Fibroblast of skin of scalp (primary cell): ENCODE data around the gene MED12L.

Experiments used
- DNase-seq: peaks from one replicate; pipeline ENCODE4 v3.0.0-alpha.2; 2013

Gene MED12L

DNA sequence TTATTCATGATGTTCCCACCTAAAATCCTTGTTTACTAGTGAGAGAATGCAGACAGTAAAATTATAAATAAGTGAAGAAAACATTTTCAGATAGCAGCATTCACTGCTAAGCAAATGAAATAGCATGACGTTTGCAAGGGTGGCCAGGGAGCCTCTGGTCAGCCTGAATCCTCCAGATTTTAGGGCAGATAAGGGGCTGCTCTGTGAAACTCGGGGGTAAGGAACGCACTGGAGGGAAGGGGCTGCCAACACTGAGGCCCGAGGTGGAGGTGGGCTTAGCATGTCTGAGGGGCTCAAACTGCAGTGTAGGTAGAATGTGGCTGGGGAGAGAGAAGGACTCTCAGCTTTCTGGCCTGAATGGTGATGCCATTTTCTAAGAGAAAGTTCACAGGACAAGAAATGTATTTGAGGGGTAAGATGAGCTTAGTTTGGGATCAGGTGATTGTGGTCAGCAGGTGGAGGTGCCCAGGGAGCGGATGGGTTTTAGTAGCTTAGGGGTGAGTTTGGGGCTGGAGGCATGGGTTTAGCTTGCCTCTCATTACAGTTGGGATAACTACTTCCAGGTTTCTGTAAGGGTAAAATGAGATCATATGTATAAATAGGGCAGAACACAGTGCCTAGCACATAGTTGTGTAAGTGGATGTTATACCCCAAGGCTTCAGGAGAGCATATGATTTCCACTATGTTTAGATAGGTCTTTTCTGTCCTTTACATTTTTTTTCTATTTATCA lies 97.0 kb downstream of the MED12L start:
- no peak for DNase-seq

DNA sequence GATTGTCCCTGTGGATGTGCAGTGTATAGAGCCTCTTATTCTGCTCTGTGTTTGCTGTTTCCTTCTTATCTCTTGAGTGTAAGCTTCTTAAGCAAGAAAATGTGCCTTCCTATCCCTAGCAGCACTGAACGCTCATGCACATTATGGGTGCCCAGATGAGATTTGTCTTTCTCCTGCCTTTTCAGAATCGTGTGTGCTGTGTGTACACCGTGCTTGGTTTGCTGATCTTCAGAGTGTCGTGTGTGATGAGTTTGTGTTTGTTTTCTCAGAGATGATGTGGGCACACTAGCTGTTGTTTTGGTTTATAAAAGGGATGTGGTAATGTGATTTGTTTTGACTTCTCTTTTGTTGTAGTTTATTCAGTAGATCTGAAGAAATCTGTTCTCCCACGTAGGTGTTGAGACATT lies 97.8 kb downstream of the MED12L start:
- no peak for DNase-seq

DNA sequence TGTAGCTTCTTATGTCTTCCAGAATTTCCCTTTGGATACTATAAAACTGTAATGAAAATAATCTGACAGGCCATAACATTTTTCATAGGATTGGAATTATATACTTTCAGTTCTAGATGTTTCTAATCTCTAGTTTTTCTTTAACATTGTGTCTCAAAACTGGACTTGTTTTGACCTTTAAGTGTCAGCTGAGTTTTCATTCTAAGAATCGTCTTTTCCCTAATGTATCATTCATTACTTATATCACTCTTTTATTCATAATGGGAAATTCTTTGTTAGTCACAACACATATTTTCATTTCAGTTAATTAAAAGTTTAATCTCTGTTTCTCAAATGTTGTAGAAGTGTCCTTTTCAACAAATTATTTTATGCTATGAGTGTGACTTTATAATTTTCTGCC lies 105.6 kb downstream of the MED12L start:
- no peak for DNase-seq

DNA sequence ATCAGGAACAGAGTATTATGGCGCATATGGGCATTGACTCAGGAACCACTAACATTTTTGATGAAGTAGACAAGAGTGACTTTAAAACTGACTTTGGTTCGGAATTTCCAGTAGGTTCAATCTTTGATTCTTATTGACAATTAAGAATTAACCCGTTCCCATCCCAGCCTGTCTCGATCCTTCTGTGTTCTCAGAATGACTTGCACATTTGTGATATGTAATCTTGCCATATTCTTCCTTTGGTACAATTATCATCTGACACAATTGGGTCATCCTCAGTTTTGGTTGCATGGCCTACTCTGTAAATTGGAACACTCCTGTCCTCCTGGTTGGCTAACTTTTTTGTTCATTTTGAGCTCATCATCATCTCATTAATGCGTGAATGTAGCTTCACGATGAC lies 107.1 kb downstream of the MED12L start:
- DNase-seq, result no peak

DNA sequence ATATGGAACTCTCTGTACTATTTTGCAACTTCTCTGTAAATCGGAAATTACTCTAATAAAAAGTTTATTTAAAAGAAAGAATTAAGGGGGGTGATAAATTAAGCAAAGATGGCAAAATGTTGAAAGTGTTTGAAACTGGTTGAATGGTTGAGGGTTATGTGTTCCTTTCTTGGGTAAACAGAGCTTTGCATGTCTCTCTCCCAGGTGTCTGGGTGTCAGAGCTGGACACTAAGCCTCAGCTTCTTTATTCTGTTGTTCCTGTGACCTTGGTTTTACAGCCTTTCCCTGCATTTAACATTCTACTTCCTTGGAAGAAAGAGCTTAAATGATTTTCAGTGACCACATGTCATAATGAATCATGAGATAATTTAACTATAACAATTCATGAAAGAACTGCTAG lies 110.4 kb downstream of the MED12L start:
- DNase-seq, result no peak

DNA sequence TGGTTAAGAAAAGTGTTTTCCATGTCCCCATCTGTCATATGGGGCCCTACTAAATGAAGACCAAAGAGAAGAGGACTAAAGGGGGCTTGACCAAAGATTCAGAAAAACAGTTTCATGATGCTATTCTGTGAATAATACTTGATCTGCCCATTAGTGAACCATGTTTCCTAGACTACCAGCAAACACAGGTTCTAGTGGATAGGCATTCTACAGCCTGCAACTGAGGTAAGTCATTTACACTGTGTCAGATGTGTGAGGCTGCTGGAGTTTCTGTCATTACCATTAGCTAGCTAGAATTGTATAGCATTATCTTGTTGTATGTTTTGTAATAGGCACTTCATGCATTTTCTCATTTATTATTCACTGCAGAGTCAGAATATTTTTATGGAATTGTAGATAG lies 111.0 kb downstream of the MED12L start:
- no peak for DNase-seq

DNA sequence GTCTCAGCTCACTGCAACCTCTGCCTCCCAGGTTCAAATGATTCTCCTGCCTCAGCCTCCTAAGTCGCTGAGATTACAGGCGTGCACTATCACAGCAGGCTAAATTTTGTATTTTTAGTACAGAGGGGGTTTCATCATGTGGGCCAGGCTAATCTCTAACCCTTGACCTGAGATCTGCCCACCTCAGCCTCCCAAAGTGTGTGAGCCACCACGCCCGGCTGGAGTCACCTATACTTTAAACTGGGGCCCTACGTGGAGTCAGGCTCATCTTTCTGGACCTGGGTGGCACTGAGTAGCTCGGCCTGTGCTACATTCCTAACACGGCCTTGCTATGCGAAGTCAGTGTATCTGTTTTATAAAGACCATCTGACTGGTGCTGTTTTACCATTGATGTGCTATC lies 111.8 kb downstream of the MED12L start:
- no peak for DNase-seq

DNA sequence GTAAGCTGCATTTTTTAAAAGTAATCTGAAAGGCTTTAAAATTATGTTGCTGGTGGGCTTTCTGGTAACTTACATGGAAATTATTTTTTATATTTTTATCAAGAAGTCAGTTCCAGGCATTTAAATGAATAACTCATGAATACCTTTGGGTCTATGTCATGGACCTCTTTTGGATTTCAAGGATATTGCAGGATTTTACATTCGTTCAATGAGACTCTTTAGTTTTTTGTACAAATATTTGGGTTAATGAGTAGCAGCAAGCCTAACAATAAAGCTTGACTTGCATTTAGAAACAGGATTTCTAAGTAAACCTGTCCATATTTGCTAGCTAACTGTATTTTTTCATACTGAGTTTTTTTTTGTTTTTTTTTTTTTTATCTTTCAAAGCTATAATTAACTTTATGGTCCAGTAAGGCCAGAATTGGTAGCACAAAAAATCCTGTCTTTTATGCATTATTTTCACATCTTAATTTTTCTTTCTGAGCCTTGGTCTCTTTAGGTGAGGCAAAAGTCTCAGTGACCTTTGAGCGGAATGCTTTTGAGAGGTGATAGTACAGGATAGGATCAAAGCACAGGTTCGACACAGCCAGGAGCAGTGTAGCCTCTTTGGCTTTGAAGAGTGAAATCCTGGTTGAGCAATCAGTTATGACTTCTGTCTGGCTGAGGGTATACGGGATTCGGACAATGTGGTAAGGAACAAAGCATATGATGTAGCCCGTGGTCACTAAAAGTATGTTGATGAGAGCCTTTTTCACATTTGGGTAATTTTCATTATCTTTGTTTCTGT lies 112.7 kb downstream of the MED12L start:
- DNase-seq, result peak; percentile 88

DNA sequence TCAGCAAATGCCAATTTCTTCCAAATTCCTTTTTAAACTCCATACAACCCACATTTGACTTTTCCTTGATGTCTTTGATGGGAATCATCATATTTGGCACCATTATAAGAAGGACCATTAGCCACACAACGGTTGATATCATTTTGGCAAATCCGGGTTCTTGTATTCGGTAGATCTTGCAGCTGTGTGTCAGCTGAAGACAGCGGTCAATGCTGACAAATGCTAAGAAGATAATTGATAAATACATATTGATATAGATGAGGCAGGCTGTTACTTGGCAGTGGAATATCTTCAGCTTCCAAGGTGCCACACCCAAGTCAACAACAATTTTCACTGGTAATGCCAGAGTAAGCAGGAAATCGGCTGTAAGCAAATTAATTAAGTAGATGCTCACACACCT lies 113.4 kb downstream of the MED12L start:
- DNase-seq, result no peak

DNA sequence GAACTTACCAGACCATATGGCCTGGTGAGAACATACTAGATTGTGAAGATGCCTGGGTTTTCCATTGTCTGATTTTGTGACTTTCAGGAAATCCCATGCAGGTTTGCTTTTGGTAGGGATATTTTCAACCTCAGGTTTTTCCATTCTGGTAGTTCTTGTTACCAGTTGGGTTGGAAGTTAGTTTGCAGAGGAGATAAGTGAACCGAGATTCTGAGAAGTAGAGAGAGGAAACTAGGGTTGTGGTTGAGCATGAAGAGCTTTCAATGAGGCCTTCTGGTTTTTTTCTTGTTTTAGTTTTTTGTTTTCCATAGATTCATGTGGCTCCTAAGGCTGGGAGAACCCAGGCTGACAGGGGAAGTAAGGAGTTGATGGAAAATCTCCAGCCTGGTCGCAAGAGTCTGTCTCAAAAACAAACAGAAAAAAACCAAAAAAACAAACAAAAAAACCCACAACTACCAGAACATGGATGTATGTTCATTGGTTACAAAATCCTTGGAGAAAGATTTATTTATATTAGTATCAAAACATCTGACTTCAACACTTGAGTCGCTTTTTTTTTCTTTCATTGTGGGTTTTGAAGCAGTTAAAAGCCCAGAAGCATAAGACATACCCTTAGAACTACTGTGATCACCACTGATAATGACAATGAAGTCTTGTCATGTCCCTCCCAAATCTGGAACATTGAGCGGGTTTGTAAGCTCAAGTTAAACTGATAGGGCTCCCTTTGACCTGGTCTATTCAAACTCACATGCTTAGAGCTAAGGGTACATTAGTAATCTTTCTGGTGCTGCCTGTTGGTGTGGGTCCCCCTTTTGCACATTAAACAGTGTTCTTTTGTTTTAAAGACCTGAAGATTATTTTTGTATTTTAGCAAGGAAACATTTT lies 114.3 kb downstream of the MED12L start:
- no peak for DNase-seq

DNA sequence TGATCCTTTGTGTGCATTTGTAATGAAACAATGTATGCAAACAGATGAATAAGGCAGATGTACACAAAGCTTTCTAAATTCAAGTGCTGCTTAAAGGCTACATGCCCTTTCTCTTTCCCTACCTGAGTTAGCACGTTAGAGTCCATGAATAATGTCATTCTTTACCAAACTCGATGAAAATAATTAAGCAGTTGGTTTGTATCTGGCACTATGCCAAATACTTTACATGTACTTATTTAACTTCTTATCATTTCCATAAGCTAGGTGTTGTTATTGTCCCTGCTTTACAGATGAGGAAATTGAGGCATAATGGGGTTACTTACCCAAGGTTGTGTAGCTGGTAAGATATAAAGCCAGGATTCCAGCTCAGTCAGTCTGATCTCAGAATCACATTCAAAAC lies 115.1 kb downstream of the MED12L start:
- DNase-seq, result no peak

DNA sequence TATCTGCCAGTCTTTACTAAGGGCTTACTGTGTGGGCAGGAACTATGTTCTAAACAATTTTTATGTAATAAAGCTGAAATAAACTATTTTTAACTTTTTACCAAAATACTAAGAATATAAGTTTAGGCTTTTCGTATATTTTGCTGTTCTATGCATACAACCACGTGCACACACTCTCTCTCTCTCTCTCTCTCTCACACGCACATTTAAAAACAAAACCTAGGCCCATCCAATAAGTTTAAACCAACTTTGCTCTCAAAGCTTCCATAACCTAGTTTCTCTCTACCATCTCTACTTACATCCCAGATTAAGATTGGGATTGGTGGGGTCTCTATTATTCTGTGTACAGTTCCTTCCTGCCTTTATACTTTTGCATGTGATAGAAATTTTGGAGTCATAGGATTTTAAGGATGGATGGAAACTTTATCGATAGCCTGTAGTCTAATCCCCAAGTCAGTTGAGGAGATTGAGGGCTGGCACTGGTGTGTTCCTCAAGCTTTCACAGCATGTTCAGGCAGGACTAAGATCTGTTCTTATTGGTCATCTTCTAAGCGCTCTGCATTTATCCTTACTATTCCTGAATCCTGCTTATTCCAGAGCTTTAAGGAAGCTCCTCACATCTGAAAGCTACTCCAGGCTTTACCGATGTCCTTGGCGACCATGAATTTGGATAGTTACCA lies 115.7 kb downstream of the MED12L start:
- no peak for DNase-seq

DNA sequence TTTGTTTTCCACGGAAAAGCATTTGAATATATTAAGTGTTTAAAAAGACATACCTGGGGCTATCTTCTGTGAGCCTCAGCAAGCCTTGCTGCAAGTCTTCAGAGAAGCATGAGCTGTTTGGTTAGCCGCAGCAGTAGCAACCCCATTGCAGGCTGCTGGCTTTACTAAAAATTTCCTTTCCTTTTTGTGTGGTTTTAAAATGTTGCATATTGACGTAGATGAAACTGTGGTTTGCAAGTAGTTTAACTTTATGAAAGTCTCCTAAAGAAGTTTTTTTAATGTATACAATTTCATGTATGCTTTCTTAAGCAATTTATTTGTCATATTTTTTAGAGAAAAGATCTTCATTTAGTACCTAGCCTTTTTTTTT lies 117.6 kb downstream of the MED12L start, which contains the start of gene GPR171:
Gene GPR171 (minus strand): TSS at position 166 of the 370 bp plus-strand sequence. CDS start 3,830 bp downstream, outside the sequence.
- DNase-seq, result no peak

DNA sequence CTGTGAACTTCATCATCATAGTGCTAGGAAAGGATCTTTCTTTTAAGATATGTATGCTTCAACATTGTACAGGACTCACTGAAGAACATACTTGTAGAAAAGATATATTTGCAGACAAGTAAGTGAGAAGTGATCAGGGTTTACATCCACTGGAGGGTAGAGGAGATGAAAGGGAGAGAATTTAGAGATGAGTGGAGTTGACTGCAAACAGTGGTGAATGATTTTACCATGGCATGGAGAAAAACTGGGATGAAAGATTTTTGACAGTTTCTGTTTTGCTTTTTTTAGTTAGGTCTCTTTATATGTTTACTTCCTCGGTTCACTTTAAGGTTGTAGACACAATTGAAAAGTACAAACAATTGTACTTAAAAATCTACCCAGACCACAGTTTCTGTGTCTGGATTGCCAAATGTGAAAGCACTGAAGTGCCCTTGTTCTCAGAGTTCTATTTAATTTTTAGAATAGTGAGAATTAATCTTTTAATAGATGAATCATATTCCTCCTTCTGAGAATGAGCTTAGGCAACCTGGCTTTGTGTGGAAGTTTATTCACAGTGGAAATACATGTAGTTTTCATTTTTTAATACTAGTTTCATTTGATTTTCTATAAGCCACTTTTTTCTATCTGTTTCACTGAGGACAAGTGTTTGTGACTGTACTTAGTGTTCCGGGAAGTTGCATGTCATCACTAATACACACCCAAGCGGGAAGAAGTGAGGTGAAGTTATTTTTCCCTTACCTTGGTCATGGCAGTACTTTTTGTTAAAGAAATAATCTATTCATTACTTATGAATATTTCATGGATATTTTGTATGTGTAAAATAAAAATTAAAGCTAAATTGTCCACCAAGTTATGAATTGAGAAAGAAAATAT lies 119.3 kb downstream of the MED12L start:
- no peak for DNase-seq

DNA sequence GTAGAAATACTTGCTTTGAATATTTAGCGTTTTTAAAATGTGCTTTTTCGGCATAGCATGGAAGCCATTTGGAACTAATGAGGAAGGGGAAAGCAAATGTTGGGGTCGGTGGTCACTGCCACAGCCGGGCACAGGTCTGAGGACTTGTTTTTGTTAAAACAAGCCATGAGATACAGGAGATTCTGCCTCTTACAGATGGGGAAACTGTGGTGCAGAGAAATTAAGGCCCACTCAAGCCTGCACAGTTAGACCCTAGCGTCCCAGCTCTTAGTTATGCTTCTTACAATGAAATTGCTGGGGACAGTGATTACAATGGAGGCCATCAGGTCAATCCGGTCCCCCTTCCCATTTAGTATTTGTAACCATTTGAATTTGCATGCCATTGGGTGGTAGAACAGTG lies 120.0 kb downstream of the MED12L start:
- no peak for DNase-seq

DNA sequence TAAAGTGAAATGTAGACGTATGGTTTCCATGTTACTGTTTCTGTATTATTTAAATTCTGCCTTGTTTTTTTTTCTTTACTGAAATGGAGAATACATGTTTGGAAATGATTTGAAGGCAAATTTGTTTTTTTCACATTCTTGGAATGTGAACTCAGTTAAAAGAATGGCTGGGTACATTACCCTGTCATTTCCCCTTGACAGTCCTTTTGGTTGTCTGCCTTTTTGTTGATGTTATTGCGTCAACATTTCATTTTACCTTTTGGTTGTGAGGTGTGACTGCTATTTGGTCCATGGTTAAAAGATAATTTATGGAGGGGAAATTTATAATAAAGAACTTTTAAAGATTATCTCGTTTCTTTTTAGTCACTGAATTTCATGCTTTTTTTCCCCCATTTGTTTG lies 120.7 kb downstream of the MED12L start:
- DNase-seq, result no peak

DNA sequence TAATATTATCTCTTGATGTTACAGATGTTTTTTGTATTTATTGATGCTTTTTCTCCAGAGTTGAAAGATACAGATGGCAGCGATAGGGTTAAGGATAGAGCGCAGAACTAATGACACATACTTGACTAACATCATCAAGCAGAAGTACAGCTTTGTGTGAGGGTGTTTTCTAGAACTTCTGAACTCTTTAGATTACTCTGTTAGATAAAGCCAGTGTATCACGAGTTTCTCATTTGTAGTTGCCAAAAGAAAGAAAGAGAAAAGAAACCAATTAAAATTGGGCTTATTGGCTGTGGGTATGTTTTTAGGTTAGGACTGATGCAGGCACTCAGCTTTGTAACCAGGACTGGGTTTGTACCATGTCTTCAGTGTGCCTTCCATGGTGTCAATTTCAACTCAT lies 124.2 kb downstream of the MED12L start:
- no peak for DNase-seq

DNA sequence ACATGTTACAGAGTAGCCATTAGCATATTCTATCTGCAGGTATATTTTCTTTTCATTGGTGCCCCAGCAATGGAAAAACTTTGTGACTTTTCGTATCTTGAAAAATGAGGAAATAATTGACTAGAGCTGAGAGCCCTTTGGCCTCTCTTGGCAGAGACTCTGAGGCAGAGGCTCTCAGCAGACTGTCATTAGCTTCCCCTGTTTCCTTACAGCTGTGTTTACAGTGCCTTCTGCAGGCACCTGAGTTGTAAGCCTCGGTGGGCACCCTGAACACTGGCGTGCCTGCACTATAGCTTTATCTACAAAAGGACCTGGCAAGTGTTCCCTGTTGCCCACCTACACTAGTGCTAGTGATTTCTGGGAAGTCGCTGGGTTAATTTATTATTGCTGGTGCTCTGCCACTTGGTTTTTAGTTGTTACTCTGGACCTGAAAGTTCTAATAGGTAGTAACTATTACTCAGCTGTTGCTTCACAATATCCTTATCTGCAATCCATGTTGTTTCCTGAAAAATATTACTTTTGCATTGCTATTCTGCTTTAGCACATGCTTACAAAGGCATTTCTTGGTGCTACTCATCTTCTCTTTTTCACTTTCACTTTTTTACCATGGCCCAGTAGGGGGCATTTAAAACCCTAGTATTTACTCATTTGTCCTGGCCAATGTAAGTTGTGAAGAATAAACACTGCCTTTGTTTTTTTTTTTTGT lies 125.4 kb downstream of the MED12L start:
- DNase-seq, result no peak

DNA sequence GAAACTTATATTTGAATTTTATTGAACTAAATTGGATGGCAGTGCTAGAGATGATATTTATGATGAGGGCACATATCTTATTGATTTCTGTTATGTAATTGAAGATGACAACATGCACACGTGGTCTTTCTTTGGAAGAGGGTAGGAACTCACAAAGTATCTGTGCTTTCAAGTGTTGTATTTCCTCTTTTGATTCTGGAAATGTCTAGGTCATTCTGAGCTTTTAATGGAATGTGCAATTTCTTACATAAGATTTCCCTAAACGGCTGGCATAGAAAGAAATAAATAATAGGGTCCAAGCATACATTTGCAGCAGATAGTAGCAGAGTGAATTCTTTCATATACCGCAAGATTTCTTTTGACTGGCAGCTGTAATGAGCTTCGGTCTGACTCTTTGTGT lies 127.7 kb downstream of the MED12L start:
- DNase-seq, result no peak

DNA sequence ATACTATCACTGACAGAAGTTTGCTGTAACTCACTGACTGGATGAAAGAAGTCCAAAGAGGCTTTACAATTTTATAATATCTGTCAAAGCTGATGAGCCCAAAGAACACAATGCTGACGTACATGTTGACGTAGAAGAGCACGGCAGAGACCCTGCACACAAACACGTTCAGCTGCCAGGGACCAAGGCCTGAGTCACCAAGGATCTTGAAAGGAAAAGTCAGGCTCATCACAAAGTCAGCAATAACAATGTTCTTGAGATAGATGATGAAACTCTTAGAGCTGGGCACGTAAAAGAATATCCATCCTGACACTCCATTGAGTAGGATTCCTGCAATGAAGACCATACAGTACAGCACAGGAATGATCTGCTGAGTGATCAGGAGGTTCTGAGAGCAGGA lies 128.4 kb downstream of the MED12L start:
- peak; percentile 34 for DNase-seq

DNA sequence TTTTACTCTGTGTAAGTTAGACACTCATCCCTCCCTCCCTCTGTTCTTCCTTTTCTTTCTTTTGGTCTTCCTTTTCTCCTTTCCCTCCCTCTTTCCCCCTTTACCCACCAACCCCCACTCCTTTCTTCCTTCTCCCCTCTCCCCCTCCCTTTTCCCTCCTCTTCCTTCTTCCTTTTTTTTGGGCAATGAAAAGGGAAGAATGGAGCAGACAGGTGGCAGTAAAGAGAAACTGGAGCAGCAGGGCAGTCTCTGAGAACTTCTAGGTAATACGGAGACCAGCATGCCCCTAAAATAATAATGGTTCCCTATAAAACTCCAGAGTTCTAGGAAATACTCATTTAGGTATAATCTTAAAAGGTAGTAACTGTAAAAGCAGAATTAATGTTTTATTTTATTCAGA lies 129.0 kb downstream of the MED12L start:
- DNase-seq, result no peak
